Epithelial cell of prostate (primary cell): ENCODE data around the gene SVBP.
"Not testable (repeated sequence)": the region's sequence is repeated elsewhere in the genome, so short reads cannot be mapped to it uniquely, and the experiment has no call there.

Experiments
- DNase-seq: peaks from one replicate; pipeline ENCODE4 v3.0.0-alpha.2; 2011; ENCODE audit warnings: low read depth, low spot score
- H3K27ac ChIP-seq: fragments of 450-650 bp; 2 replicates; pipeline ENCODE4 v1.5.1; 2017; ENCODE audit warnings: mild to moderate bottlenecking

Gene SVBP

DNA sequence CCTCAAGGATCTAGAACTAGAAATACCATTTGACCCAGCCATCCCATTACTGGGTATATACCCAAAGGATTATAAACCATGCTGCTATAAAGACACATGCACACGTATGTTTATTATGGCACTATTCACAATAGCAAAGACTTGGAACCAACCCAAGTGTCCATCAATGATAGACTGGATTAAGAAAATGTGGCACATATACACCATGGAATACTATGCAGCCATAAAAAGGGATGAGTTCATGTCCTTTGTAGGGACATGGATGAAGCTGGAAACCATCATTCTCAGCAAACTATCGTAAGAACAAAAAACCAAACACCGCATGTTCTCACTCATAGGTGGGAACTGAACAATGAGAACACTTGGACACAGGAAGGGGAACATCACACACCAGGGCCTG, 2.4 kb downstream of the SVBP start:
- DNase-seq = not testable (repeated sequence)

GRCh38 chr1:42807056-42807668, 10.0 kb downstream of the SVBP start:
- H3K27ac ChIP-seq = no peak overlapping the region
- no peak for DNase-seq

More for the DNA sequence above, 2.4 kb downstream of the SVBP start:
- H3K27ac ChIP-seq = not testable (repeated sequence)

- no peak for DNase-seq
- H3K27ac ChIP-seq = no peak overlapping the region
Observed at GRCh38 chr1:42806593-42806992, 10.6 kb downstream of the SVBP start.

DNA sequence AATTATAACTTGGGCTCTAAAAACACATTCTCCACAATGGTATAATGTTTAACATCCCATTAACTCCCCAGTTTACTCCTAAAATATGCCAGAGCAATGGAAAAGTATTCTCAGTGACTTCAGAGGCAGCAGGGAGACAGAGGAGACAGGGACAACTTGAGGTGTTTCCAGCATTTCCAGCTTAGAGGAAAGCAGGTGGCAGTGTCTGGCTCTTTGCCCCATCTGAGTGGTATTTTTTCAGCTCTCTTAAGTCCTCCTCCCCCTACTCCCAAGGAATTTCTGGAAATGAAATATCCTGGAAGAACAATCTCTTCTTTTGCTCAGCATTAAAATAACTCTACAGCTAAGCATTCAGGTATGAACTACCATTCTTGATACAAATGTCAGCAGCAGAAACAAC, 11.0 kb downstream of the SVBP start:
- DNase-seq = no peak
- no peak overlapping the region for H3K27ac ChIP-seq

DNA sequence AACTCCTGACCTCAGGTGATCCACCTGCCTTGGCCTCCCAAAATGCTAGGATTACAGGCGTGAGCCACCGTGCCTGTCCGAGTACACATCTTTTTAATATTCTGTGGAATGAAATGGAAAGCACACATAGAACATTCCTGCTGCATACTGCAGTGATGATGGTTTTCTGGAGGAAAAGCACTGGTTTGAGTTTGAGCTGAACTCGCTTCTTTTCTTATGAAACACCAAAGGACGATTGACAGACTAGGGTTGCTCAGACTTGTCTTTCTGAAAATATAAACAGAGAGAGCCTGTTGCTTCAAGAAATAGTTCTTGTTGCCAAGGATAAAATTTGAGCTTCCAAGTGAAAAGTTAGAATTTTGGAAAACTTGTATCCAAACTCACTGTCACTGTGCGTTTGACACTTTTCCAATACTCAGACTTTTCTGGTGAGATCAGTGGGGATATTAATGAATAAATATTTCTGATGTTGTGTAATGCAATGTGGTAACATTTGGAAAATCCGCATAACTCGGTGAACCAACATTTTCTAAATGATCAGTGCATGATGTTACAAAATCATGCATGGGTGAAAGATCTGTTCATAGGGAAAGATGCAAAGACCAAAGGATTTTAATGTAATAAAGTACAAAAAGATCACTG, 15.2 kb downstream of the SVBP start:
- no peak for DNase-seq
- H3K27ac ChIP-seq = no peak overlapping the region

DNA sequence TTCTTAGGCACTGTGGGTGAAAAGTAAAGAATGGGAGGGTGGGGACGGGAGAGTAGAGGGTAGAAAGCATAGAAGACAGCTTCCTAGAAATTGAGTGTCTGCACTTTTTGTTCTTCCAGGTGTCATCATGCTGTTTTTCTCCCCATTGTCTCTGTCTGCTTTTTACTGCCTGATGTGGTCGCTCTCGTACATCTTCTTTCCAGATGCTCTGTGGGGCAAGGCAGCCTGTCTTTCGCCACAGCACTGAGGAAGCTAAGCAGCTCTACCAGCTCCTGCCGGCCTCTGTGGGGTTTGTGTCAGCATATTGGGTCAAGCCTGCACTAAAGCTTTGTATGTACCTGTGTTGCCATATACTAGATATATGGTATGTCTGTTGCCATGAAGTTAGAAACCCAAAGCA, 19.2 kb downstream of the SVBP start:
- no peak overlapping the region for H3K27ac ChIP-seq
- DNase-seq = no peak

DNA sequence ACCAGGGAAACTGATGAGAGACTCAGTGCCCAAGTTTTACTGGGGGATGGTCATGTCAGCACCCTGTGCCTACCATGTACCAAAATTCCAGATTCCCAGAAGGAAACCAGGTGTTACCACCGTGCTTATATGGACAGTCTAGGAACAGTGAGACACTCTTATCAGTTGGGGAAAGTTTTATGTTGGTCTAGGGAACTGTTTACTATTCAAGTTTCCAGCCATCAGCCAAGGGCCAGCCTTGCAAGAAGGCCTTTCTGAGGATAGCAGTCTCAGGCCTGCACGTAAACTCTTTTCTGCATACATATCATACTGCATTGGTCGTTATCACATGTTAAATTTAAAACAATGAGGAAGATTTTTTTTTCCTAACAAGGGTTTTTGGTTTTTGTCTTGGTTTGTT, 19.8 kb downstream of the SVBP start:
- no peak overlapping the region for H3K27ac ChIP-seq
- no peak for DNase-seq

DNA sequence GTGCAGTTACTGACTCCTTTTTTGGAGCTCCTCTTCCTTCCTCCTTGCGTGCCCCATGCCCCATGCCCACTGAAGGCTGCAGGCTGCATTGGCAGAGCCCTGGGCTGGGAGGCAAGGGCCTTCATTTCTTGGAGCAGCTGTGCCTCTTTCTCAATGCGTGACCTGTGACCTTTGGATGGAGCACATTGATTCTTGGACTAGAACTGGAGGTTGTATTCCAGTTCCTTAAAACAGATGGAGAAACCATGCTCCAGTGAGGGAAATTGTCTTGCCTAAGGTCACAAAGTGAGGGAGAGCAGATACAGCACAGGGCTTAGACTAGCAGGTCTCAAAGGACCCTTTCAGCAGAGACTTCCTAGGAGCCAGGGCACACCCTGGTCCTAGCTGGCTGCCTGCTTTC, 23.4 kb downstream of the SVBP start:
- H3K27ac ChIP-seq = no peak overlapping the region
- no peak for DNase-seq

DNA sequence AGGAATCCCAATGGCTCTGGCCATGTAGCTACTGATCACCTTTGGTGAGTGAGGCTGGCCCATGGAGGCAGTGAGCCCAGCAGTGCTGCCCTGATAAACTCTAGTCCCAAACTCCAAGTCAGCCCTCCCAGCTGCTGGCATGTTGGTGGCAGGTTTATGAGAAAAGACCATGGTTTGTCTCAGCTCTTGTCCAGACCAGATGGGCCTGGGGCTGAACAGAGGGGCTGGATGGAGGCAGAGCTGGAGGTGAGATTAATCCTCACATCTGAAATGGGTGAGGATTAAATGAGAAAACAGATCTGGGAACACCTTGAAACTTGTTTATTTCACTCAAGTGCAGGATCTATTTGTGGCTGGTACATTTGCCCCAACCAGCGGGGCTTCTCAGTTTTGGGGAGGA, 29.2 kb downstream of the SVBP start:
- DNase-seq = no peak

GRCh38 chr1:42786097-42786496, 31.1 kb downstream of the SVBP start:
- no peak for DNase-seq
- no peak overlapping the region for H3K27ac ChIP-seq

More for the DNA sequence above, 29.2 kb downstream of the SVBP start:
- no peak overlapping the region for H3K27ac ChIP-seq

DNA sequence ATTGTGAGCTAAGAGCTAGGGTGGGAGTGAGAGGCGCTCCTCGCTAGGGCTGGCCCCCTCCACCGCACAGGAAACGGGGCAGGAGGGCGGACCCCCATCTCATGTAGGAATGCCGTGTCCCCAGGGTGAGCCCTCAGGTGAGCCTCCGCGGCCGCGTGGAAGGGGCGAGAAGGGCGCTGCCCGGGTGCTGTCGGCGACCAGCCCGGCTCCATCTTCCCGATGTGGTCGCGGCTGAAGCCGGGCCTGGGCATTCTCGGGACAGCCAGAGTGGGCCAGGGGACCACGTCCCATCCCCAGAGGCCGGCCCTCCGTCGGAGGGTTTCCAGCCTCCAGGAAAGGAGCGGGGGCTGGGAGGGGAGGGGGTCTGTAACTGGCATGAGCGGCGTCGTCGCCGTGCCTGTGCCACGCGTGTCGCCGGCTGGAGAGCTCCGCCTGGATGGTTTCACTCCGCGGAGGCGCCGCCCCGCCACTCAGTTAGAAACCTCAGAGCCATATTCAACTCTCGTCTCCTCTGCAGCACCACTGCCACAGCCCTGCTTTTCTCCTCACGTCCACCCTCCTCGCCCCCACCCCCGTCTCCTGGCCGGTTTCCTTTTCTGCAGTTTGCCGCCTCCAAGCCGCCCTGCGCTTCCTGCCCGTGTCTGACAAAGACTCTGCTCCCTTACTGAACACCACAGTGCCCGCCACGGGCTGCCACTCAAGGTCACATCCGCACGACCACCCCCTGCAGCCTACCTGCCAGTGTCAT, 32.1 kb downstream of the SVBP start, which contains the start of gene TMEM269:
Gene TMEM269, plus strand, starts transcription at position 46 of the 748 bp plus-strand sequence. CDS start 4,903 bp downstream, outside the sequence.
- peak within 1 kb of the TSS; percentile 38 for H3K27ac ChIP-seq
- no peak for DNase-seq

GRCh38 chr1:42784547-42784945, 32.7 kb downstream of the SVBP start:
- no peak for DNase-seq
- H3K27ac ChIP-seq = peak overlapping the region; percentile 38

DNA sequence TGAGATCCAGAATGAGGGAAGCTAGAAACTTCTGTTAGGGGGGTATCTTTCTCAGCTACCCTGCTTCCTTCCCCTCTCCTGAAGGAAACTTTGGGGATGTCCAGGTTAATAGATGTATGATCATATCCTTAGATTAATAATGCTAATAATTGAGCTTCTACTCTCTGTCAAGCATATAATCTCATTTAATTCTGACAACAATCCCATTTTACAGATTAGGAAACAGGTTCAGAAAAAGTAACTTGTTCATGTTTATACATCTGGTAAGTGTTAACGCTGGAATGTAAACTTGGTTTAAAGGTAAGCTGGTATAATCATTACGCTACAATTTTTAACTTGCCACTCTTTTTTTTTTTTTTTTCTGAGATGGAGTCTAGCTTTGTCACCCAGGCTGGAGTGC, 34.1 kb downstream of the SVBP start:
- peak overlapping the region; percentile 38 for H3K27ac ChIP-seq

GRCh38 chr1:42780176-42780575, 37.0 kb downstream of the SVBP start:
- DNase-seq = no peak
- no peak overlapping the region for H3K27ac ChIP-seq

More for the DNA sequence above, 34.1 kb downstream of the SVBP start:
- DNase-seq = no peak

GRCh38 chr1:42779725-42780124, 37.5 kb downstream of the SVBP start:
- no peak for DNase-seq
- no peak overlapping the region for H3K27ac ChIP-seq

DNA sequence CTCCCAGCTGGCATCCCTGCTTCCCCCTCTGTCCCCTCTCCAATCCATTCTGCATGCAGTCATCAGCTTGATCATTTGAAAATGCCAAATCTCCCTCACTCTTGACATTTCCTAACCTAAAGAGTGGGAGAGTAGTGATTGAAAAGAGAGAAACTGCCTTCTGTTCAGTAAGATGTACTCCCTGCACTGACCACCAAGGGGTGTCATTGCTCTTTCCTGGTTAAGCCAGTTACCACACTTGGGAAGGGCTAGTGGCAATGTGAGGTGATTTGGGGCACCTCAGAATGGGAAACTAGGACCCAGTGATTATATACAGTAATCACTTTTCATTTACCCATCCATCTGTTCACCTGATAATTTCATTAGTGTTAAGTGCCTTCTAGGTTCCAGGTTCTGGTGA, 39.3 kb downstream of the SVBP start:
- DNase-seq = no peak
- H3K27ac ChIP-seq = no peak overlapping the region

DNA sequence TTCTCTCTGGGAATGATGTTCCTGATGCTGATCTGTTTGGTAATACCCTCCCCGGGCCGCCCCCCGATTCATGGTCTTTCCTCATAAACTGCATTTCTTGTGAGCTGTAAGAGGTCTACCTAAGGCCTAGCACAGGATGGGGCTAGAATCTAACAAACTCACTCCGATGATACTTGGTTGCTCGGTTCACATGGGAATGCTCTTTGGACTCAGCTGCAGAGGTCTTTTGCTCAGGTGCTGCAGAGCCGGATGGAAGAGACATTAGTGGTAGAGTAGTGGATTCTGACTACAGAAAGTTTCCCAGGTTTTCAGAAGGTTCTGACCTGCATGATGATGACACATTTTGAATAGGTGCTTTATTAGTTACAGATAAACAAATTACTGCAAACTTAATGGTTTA, 40.7 kb downstream of the SVBP start:
- DNase-seq = no peak
- no peak overlapping the region for H3K27ac ChIP-seq

- DNase-seq = no peak
- no peak overlapping the region for H3K27ac ChIP-seq
Observed at GRCh38 chr1:42774928-42775526, 42.2 kb downstream of the SVBP start.

- no peak for DNase-seq
- no peak overlapping the region for H3K27ac ChIP-seq
Observed at GRCh38 chr1:42773420-42773819, 43.8 kb downstream of the SVBP start.

DNA sequence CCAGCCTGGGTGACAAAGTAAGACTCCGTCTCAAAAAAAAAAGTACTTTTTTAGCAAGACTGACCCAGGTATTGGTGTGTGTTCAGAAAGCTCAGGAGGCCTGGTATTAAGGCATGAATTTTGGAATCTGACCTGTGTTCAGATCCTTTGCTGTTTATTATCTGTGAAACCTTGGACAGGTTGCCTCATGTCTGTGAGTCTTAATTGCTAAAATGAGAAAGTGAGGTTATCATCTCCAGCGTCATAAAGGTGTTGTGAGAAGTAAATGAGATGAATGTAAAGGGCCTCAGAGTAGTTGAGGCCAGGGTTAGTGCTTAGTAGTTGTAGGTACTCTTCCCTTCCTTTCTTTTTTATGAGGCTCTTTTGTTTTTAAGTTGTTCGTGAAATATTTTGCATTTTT, 47.4 kb downstream of the SVBP start:
- no peak overlapping the region for H3K27ac ChIP-seq
- DNase-seq = no peak

DNA sequence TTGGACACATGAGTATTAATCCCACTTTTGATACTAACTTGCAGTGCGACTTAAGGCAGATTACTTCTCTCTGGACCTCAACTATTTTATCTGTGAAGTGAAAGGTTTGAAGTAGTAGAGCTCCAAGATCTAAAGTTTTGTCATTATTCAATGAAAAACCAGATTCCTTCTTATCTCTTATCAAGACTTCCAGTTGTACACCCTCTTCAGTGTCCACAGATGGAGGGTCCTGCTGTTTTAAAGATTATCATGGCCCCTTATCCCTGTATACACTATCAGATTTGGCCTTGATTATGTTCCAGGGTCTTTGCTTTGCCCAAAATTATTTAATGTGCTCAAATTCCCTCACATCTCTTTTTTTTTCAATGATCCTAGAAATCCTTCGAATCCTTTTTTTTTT, 49.0 kb downstream of the SVBP start:
- H3K27ac ChIP-seq = no peak overlapping the region
- no peak for DNase-seq
